Cardiac muscle cell (in vitro differentiated cells and primary cell): ENCODE measurements around the gene SMTN. TPM values are rescaled to one million over a fixed set of nuclear protein-coding genes. Genes with fewer than 3 reads are reported as not detected.

ENCODE experiments used
- DNase-seq, 2 donors: peaks; one replicate each; pipeline versions ENCODE4 v3.0.0 to v3.0.0-alpha.2; 2010 to 2017; ENCODE audit warnings: low read depth in 1 of 2, low spot score in 1 of 2
- H3K27ac ChIP-seq: fragments of 200-600 bp; sonication (generic); 2 replicates; pipeline ENCODE4 v1.5.1; 2016
- H3K27me3 ChIP-seq: fragments of 200-600 bp; sonication (generic); 2 replicates; pipeline ENCODE4 v1.6.0; 2016; ENCODE audit warnings: control low read depth
- H3K36me3 ChIP-seq: fragments of 200-600 bp; sonication (generic); 2 replicates; pipeline ENCODE4 v1.5.1; 2016; ENCODE audit warnings: control low read depth
- H3K4me1 ChIP-seq: fragments of 200-600 bp; sonication (generic); 2 replicates; pipeline ENCODE4 v1.8.1; 2017; ENCODE audit warnings: low read depth, mild to moderate bottlenecking, mixed run types
- H3K4me3 ChIP-seq: fragments of 200-600 bp; sonication (generic); 2 replicates; pipeline ENCODE4 v1.5.1; 2016; ENCODE audit warnings: mild to moderate bottlenecking
- H3K9me3 ChIP-seq: fragments of 200-600 bp; sonication (generic); 2 replicates; pipeline ENCODE4 v1.5.1; 2017; ENCODE audit warnings: low read depth, mild to moderate bottlenecking, control low read depth
- CTCF ChIP-seq: IDR thresholded peaks from 2 replicates; pipeline ENCODE4 v1.5.1; 2012; ENCODE audit warnings: low read depth, mild to moderate bottlenecking, low read length
- polyA plus RNA-seq: library from polyadenylated mRNA; unstranded; fragments of >200 nt; fragmentation: Nextera tagmentation; extraction: Ambion mirVana; gene quantifications from 2 replicates; pipeline ENCODE4 v1.2.1, GENCODE V29; 2016
- total RNA-seq: library from RNA; depleted of rRNA; stranded (reverse); fragments of >200 nt; gene quantifications from 2 replicates; pipeline ENCODE4 v1.2.3, GENCODE V29; 2016

The SMTN gene
- total and polyA plus RNA-seq, 2 experiments from 2014 or later: 33.9 to 72.0 TPM

DNA sequence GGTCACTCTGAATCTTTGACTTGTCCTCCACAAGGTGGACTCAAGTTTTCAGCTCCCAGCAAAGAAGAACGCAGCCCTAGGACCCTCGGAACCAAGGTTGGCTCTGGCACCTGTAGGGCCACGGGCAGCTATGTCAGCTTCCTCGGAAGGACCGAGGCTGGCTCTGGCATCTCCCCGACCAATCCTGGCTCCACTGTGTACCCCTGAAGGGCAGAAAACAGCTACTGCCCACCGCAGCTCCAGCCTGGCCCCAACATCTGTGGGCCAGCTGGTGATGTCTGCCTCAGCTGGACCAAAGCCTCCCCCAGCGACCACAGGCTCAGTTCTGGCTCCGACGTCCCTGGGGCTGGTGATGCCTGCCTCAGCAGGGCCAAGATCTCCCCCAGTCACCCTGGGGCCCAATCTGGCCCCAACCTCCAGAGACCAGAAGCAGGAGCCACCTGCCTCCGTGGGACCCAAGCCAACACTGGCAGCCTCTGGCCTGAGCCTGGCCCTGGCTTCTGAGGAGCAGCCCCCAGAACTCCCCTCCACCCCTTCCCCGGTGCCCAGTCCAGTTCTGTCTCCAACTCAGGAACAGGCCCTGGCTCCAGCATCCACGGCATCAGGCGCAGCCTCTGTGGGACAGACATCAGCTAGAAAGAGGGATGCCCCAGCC lies 43.8 kb downstream of the SMTN start:
- no peak for TF ChIP-seq CTCF
- Histone ChIP-seq H3K4me1 (peaks cover 23% of the 10 kb centered on the region), H3K27me3 (no peaks in the 10 kb centered on the region), H3K4me3 (no peak overlapping the region), H3K27ac (no peak overlapping the region), H3K36me3 (no peaks in the 10 kb centered on the region), H3K9me3 (no peaks in the 10 kb centered on the region)
- DNase-seq: no peak

GRCh38 chr22:31125521-31126117 lies 44.5 kb downstream of the SMTN start:
- TF ChIP-seq CTCF: no peak
- no peaks in the 10 kb centered on the region for H3K36me3 ChIP-seq
- no peak overlapping the region for H3K4me3 ChIP-seq
- peaks cover 16% of the 10 kb centered on the region for H3K4me1 ChIP-seq
- no peak for DNase-seq
- no peaks in the 10 kb centered on the region for H3K9me3 ChIP-seq
- H3K27ac ChIP-seq: no peak overlapping the region
- H3K27me3 ChIP-seq: no peaks in the 10 kb centered on the region

DNA sequence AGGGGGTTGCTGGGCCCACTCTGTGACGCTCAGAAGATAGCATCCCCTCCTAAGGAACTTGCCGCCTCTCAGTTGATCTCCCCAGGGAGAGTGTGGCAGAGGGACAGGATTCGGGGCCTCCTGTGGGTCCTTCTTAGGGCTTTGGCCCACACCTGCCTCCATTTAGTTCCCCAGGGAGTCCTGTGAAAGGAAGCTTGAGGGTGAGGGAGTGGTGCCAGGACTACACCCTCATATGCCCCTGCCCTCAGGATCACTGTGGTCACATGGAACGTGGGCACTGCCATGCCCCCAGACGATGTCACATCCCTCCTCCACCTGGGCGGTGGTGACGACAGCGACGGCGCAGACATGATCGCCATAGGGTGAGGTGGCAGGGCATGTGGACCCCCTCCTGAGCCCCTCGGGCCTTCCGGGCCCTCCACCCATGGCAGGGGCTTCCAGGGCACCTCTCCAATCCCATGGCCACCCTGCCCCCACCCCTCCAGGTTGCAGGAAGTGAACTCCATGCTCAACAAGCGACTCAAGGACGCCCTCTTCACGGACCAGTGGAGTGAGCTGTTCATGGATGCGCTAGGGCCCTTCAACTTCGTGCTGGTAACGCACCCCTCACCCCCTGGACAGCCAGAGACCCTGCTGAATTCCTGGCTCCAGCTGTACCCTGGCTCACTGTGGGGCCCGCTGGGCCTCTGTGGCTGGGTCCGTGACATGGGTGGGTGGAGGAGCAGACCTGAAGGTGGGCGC lies 45.2 kb downstream of the SMTN start:
- Histone ChIP-seq H3K9me3 (no peaks in the 10 kb centered on the region), H3K4me1 (peaks cover 14% of the 10 kb centered on the region), H3K27ac (no peak overlapping the region), H3K27me3 (no peaks in the 10 kb centered on the region), H3K4me3 (no peak overlapping the region), H3K36me3 (no peaks in the 10 kb centered on the region)
- no peak for DNase-seq
- no peak for TF ChIP-seq CTCF

- H3K4me3 ChIP-seq: no peak overlapping the region
- no peak overlapping the region for H3K27ac ChIP-seq
- TF ChIP-seq CTCF: no peak
- no peaks in the 10 kb centered on the region for H3K36me3 ChIP-seq
- no peaks in the 10 kb centered on the region for H3K9me3 ChIP-seq
- H3K4me1 ChIP-seq: peaks cover 14% of the 10 kb centered on the region
- H3K27me3 ChIP-seq: no peaks in the 10 kb centered on the region
- no peak for DNase-seq
These were observed 45.7 kb downstream of the SMTN start for GRCh38 chr22:31126869-31127175.

GRCh38 chr22:31127181-31127772 lies 46.2 kb downstream of the SMTN start:
- DNase-seq: no peak
- no peaks in the 10 kb centered on the region for H3K27me3 ChIP-seq
- TF ChIP-seq CTCF: no peak
- no peaks in the 10 kb centered on the region for H3K9me3 ChIP-seq
- H3K36me3 ChIP-seq: no peaks in the 10 kb centered on the region
- H3K27ac ChIP-seq: no peak overlapping the region
- H3K4me1 ChIP-seq: peaks cover 10% of the 10 kb centered on the region
- no peak overlapping the region for H3K4me3 ChIP-seq
